SH-SY5Y (cell line): ENCODE data around the gene EFR3B.

ENCODE experiments used
- GATA2 ChIP-seq: IDR thresholded peaks from 2 replicates; pipeline ENCODE4 v1.6.1; 2011; ENCODE audit warnings: mild to moderate bottlenecking, low read depth, low read length
- GATA3 ChIP-seq: IDR thresholded peaks from 2 replicates; pipeline ENCODE4 v1.6.1; 2011; ENCODE audit warnings: low read depth, mild to moderate bottlenecking, low read length, moderate library complexity

The EFR3B gene

DNA sequence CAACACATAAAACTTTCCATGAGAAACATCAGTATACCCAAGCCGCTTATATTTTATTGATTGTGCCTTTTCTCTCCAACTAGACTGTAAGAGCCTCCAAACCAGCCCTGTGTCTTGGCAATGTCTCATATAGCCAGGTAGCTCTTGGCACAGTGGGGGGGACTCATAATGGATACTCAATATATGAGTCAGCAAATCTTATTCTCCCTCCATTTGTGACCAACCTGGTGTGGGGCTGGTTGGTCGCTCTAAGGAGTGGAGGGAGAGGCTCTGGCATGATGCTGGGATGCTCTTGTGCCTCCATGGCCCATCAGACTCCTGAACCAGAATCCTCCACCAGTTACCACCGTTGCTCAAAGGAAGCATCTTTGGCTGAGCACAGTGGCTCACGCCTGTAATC lies 32.0 kb downstream of the EFR3B start:
- TF ChIP-seq GATA3 (no peak), GATA2 (no peak)

DNA sequence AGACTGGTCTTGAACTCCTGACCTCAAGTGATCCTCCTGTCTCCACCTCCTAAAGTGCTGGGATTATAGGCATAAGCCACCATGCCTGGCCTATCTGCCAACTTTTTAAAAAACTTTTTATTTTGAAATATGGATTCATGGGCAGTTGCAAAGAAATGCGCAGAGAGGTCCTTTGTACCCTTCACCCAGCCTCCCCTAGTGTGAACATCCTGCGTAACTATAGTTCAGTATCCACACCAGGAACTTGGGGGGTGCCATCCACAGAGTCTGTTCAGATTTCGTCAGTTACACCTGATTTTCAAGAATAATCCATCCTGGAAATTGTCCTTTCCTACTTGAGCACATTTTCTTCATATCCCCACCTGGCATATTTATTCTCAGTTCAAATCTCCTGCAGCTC lies 33.0 kb downstream of the EFR3B start:
- TF ChIP-seq GATA2 (no peak), GATA3 (no peak)

DNA sequence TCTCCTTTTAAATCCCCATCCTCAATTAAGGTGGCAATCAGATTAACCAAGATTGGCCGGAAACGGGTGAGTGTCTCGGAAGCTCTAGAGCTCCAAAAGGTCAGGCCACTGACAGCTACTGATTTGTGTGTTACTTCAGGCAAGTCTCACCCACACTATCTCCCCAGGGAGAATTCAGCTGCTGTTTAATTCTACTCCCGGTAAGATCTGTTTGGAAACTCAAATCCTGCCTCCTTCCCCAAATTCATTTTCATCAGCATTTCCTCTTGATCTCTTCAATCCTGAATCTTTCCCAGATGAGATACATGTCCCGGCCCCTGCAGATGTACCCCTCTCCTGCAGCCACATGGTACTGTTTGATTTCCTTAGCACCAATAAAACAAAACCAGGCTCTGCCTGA lies 34.9 kb downstream of the EFR3B start:
- TF ChIP-seq GATA2 (peak; percentile 32; the same call in 1 of the 2 replicates), GATA3 (no peak)

DNA sequence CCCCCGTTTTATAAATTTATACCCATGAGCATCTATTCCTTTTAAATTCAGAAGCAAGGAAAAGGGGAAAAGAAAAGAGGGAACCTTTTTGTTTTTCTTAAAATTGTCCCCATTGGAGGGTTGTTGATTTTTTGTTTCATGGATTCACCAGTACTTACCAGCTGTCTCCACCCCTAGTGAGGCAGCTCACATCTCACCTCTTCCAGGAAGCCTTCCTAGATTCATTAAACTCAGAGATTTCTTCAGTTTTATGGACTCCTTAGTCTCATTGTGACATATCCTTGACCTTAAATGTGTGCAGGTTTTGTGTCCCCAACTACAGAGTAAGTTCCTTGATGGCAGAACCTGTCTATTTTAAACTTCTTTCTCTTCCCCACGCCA lies 35.9 kb downstream of the EFR3B start:
- TF ChIP-seq GATA2 (no peak), GATA3 (no peak)

DNA sequence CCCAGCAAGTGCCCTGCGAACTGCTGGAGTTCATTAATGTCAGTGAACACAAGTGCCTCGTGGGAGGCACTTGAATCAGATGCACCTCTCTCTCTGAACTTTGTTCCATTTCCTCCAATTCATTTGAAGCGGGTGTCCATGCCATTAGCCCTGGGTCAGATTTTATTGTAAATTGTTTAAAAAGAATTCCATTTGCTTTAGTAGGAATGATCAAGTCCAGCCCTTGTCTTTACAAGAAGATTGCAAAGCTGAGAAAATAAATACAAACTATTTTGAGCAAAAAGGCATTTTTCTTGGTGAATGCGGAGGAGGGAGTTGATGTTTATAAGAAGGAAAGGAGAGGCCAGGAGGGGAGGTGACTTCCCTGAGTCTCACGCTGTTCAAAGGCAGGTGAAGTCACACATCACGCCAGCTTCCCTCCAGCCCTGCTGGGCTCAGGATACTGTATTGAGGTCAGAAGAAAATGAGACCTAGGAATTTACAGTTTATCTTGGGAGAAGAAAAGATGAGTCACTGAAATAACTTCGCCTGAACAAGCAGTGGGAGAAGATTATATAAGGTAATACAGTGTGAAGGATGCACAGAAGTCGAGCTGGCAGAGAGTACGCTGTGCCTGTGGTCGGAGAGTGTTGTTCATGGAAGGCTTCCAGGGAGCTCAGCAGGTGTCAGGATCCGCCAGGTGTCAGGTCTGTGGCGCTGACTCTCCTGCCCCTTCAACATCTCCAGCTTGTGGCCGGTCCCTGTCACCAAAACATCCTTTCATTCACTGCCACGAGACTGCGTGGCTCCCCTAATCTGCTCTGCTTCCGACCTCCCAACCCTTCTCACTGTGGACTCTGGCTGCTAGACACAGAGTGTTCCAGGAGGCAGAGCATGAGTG lies 36.5 kb downstream of the EFR3B start:
- TF ChIP-seq GATA2 = no peak
- no peak for TF ChIP-seq GATA3

DNA sequence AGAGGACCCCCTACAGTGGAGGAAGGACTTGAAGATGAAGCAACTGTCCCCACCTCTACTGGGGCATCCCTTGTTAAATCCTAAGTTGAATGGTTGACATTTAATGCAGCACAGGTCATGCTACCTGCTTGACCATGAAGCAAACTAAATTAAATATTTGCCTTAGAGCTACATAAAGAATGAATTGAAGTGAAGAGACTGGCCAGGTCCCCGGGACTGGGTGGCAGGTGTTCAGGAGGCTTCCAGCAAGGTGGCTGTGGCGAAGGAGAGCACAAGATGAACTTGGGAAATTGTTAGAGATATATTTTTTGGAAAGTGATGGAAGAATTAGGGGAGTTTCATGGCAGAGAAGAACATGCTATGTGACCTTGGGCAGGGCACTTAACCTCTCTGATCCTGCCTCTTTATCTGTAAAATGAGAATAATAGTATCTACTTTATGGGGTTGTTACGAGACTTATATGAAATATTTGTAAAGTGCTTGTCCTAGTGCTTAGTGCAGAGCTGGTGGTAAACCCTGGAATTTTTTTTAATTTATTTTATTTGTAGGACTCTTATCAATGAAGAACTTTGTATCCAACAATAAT lies 37.3 kb downstream of the EFR3B start:
- TF ChIP-seq GATA2 (no peak), GATA3 (no peak)

DNA sequence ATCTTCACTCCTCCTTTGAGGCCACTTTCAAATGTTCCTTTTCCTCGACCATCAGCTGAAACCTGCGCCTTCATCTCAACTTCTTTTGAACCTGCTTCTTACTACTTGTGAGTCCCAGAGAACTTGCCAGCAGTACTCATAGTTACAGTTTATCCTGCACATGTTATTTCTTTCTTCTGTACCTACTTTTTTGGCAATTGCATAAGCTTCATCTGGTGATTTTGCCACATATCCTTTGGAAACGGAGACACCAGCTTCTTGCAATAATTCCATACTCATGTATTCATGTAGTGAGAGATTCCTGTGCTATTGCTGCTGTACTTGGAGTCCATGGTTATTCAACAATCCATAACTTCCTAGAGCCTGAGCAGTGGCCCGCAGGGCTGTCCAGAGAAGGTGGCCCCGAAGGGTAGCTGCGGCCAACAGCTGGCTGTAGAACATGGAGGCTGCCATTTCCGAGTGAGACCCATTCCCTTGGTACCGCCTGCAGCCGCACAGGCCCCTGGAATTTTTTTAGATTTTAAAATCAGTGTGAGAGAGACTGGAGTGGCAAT lies 39.4 kb downstream of the EFR3B start:
- TF ChIP-seq GATA2 = no peak
- no peak for TF ChIP-seq GATA3

DNA sequence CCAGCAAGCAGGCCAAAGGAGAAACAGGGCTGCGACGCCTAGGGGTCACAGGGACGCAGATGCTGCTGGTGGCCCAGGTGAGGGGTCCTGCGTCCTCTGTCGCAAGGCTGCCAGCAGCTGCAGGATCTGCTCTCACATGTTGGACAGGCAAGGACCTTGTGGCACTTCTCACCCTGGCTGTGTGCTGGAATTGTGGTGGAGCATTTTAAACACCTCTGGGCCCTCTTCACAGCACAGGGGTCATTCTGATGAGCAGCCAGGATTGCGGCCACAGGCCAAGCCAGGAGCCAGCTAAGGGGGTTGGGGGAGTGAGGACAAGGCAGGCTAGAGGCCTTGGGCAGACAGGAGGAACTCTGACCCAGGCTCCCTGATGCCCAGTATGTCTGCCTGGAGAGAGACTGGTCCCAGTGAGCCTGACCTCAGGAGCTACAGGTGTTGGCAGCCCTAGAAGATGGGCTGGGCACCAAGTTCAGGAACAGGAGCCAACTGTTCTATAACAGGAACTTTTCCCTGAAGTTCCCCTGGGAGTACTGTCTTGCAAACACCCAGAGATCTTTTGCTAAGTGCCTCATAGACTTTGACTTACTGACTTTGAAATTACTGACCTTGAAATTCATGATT lies 40.2 kb downstream of the EFR3B start:
- TF ChIP-seq GATA2 (no peak), GATA3 (no peak)

DNA sequence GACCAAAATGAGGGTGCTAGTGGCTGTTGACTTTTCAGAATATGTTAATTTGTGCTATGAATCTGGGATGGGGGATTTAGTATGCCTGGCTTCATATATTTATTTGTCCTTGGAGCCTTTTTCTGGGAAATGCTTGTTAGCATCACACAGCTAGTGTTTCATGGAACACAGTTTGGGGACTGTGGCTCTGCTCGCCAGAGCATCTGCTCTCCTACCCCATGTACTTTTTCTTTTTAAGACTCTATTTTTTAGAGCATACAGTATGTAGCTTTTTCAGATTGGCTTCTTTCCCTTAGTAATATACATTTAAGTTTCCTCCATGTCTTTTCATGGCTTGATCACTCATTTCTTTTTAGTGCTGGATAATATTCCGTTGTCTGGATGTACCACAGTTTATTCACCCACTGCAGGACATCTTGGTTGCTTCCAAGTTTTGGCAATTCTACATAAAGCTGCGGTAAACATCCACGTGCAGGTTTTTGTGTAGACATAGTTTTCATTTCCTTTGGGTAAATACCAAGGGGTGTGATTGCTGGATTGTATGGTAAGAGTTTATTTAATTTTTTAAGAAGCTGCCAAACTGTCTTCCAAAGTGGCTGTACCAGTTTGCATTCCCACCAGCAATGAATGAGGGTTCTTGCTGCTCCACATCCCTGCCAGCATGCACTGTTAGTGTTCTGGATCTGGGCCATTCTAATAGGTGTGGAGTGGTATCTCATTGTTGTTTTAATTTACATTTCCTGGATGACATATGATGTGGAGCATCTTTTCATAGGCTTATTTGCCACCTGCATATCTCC lies 44.1 kb downstream of the EFR3B start:
- TF ChIP-seq GATA2 (no peak), GATA3 (no peak)

DNA sequence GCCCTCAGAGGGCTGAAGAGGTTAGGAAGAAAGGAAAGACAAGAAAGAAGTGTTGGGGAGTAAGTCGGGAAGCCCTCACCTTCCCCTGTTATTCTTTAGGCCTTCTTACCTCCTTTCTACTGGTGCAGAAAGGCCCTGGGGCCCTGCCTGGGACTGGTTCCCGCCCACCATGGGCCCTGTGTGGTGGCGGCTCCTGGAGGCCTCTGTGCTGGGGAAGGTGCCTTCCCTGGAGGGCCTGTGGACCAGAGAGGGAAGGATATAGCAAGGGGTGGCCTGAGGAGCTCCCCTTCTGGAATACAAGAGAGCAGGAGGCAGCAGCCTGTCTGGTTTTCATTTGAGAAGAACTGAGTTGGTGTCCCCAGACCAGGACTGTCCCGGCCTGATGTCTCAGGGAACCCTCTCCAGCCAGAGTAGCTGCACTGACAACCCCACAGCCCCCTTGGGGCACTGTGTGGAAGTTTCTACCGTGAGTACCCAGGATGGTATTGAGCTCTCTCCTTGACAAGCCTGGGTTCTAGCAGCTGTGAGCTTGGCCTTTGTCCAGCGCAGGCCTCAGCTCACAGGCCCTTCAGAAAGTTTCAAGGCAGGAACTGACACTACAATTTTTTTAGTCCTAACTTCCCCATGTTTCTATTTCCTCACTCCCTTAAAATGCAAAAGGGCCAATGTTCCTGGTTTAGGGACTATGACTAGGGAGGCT lies 47.1 kb downstream of the EFR3B start:
- no peak for TF ChIP-seq GATA3
- no peak for TF ChIP-seq GATA2

DNA sequence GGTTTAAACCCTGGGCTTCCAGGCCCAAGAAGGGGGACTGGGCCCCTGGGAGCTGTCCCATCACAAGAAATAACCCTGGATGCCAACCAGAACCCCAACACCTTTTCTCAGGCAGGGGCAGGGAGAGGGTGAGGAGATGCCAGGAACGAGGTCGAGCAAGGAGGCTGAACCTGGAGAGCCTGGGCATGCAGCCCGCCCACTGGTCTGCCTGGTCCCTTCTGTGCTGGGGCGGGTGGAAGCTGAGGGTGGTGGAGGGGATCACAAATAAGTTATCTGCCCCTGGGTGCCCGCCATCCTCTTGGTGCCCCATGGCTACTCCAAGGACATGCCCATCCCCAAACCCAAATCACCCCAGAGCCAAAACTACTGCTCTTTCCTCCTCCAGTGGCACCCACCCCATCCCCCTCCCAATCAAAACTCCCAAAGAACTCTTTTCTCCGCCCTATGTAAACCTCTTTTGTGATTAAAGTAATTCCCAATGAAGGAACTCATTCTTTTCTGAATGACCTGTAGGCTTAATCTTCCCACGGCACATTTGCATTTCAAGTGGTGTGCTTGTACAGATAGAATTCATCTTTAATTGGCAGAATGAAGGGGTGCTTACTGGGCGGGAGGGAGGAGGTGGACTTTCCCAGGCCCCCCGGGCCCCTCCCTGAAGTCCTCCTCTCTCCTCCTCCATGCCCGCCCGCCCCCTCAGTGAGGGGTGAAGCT lies 47.9 kb downstream of the EFR3B start:
- no peak for TF ChIP-seq GATA3
- no peak for TF ChIP-seq GATA2

DNA sequence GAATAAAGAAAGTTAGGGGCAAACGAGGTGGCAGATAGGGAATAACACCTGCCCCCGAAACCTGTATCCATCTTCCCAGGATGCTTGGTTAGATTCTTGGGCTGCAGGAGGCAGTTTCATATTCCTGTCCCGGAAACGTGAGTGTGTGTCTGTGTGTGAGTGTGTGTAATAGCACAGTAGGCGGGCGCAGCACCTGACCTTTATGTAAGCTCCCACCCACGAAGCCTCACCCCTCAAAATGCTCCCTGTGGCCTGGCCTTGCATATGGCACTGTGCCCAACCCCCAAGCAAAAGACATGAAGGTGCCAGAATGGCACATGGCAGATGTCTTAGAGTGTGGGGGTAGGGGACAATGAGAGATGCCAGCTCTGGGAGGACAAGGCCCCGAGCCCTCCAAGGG lies 48.9 kb downstream of the EFR3B start:
- no peak for TF ChIP-seq GATA3
- no peak for TF ChIP-seq GATA2

DNA sequence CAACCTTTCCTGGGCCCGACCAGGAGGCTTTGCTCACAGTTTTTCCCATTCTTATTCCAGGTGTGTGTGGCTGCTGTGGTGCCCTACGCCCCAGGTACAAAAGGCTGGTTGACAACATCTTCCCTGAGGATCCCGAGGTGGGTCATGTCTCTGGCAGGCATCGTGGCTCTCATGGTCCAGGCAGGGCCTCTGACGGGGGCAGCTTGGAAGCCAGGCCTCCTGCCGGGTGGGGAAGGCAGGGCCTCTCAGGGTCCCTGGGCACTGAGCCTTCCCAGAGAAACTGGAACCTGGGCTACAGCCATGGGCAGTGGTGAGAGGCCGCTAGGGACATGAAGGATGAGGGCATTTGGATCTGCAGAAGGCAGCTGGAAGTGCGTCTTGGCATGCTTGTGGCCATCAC lies 49.4 kb downstream of the EFR3B start:
- TF ChIP-seq GATA3 (no peak), GATA2 (no peak)

DNA sequence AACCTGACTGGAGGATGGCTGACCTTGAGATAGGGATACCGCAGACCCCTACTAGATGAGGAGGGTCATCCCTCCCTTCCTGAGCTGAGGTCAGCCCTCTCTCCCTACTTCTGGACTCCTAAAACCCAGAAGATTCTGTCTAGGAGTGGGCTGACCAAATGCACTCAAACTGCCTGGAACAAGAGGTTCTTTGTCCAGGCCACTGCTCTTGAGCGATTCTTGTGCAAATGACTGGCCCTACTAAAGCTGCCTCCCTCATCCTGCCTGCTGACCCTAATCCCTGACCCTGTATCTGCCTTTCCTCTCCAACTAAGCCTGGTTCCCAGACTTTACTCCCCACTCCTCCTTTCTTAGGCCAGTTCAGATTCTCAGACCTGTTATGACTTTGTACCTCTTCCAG lies 56.2 kb downstream of the EFR3B start:
- TF ChIP-seq GATA2 (no peak), GATA3 (no peak)
